ENCODE data around the gene PARD6B. TPM values are rescaled to one million over a fixed set of nuclear protein-coding genes. Genes with fewer than 3 reads are reported as not detected.
"Not testable (repeated sequence)": the region's sequence is repeated elsewhere in the genome, so short reads cannot be mapped to it uniquely, and the experiment has no call there.

Gene PARD6B
- total RNA-seq, 5 donors from 2014 or later (not counting 1 experiment from before 2014, with no cell fraction given), result 5.9 to 12.4 (median 9.4) TPM

- H3K27me3 Mint-ChIP-seq; POLR2A ChIA-PET; H3K4me3 Mint-ChIP-seq; H3K9me3 Mint-ChIP-seq; CTCF ChIA-PET; H3K4me1 Mint-ChIP-seq; H3K27ac ChIP-seq (ENCODE audit: low read length); H3K4me3 ChIP-seq (ENCODE audit: control insufficient read depth in 1 of 2, extremely low read depth in 1 of 2, low read length in 1 of 2); H3K27ac Mint-ChIP-seq; H3K36me3 ChIP-seq (ENCODE audit: control insufficient read depth in 2 of 2, extremely low read depth in 1 of 2, insufficient read depth in 1 of 2, low read length in 1 of 2); H3K27me3 ChIP-seq (replicated peaks in 1 of 2; ENCODE audit: control insufficient read depth in 2 of 2, extremely low read depth in 1 of 2, insufficient read depth in 2 of 2, low read length in 1 of 2); H3K9me3 ChIP-seq; H3K36me3 Mint-ChIP-seq; ATAC-seq (replicated peaks in 1 of 4); H3K4me1 ChIP-seq (ENCODE audit: control insufficient read depth in 1 of 2, extremely low read depth in 1 of 2, insufficient read depth in 2 of 2, low read length in 2 of 2); DNase-seq: not testable (repeated sequence)
- WGBS (ENCODE audit: insufficient coverage), result no CpG with 5 or more reads among the region's 7 CpGs
Observed at GRCh38 chr20:50768991-50769390, 37.6 kb downstream of the PARD6B start.

GRCh38 chr20:50769551-50770085 lies 38.2 kb downstream of the PARD6B start:
- CTCF ChIA-PET, H3K36me3 Mint-ChIP-seq: not testable (repeated sequence)

GRCh38 chr20:50771419-50772080 lies 40.2 kb downstream of the PARD6B start:
- H3K27me3 ChIP-seq (replicated peaks in 1 of 2; ENCODE audit: control insufficient read depth in 2 of 2, extremely low read depth in 1 of 2, insufficient read depth in 2 of 2, low read length in 1 of 2); H3K36me3 ChIP-seq (ENCODE audit: control insufficient read depth in 2 of 2, extremely low read depth in 1 of 2, insufficient read depth in 1 of 2, low read length in 1 of 2); H3K4me3 Mint-ChIP-seq; H3K36me3 Mint-ChIP-seq; H3K4me1 ChIP-seq (ENCODE audit: control insufficient read depth in 1 of 2, extremely low read depth in 1 of 2, insufficient read depth in 2 of 2, low read length in 2 of 2); H3K27me3 Mint-ChIP-seq; H3K9me3 Mint-ChIP-seq; H3K27ac ChIP-seq (ENCODE audit: low read length); H3K4me1 Mint-ChIP-seq; ATAC-seq (replicated peaks in 1 of 4); H3K9me3 ChIP-seq; H3K4me3 ChIP-seq (ENCODE audit: control insufficient read depth in 1 of 2, extremely low read depth in 1 of 2, low read length in 1 of 2); DNase-seq; POLR2A ChIA-PET; H3K27ac Mint-ChIP-seq: not testable (repeated sequence)
- no CpG with 5 or more reads among the region's 8 CpGs for WGBS (ENCODE audit: insufficient coverage)
- CTCF ChIA-PET, result interaction anchor here in 1 of 2 donors (0.6 kb wide), 1 partner anchor 22 kb away, joined by 3 read pairs; no protein-coding TSS in a partner anchor

More at GRCh38 chr20:50769551-50770085, 38.2 kb downstream of the PARD6B start:
- no CpG with 5 or more reads among the region's 12 CpGs for WGBS (ENCODE audit: insufficient coverage)
- POLR2A ChIA-PET; H3K4me1 Mint-ChIP-seq; DNase-seq; H3K27ac ChIP-seq (ENCODE audit: low read length); H3K4me3 ChIP-seq (ENCODE audit: control insufficient read depth in 1 of 2, extremely low read depth in 1 of 2, low read length in 1 of 2); H3K9me3 ChIP-seq; H3K9me3 Mint-ChIP-seq; H3K27ac Mint-ChIP-seq; ATAC-seq (replicated peaks in 1 of 4); H3K36me3 ChIP-seq (ENCODE audit: control insufficient read depth in 2 of 2, extremely low read depth in 1 of 2, insufficient read depth in 1 of 2, low read length in 1 of 2); H3K27me3 Mint-ChIP-seq; H3K4me3 Mint-ChIP-seq; H3K27me3 ChIP-seq (replicated peaks in 1 of 2; ENCODE audit: control insufficient read depth in 2 of 2, extremely low read depth in 1 of 2, insufficient read depth in 2 of 2, low read length in 1 of 2); H3K4me1 ChIP-seq (ENCODE audit: control insufficient read depth in 1 of 2, extremely low read depth in 1 of 2, insufficient read depth in 2 of 2, low read length in 2 of 2): not testable (repeated sequence)

GRCh38 chr20:50772420-50773185 lies 41.2 kb downstream of the PARD6B start:
- ATAC-seq (replicated peaks in 1 of 4), result no peak
- H3K27me3 ChIP-seq (replicated peaks in 1 of 2; ENCODE audit: control insufficient read depth in 2 of 2, extremely low read depth in 1 of 2, insufficient read depth in 2 of 2, low read length in 1 of 2), result peaks cover 0 to 4% of the 10 kb centered on the region in 2 experiments
- H3K27me3 Mint-ChIP-seq, result peaks cover 2 to 7% of the 10 kb centered on the region in 2 donors
- no peaks in the 10 kb centered on the region for H3K4me1 ChIP-seq (ENCODE audit: control insufficient read depth in 1 of 2, extremely low read depth in 1 of 2, insufficient read depth in 2 of 2, low read length in 2 of 2)
- no peaks in the 10 kb centered on the region for H3K36me3 ChIP-seq (ENCODE audit: control insufficient read depth in 2 of 2, extremely low read depth in 1 of 2, insufficient read depth in 1 of 2, low read length in 1 of 2)
- no peak for DNase-seq
- CTCF ChIA-PET, result interaction anchor here in 1 of 2 donors (0.6 kb wide), 1 partner anchor 23 kb away, joined by 3 read pairs; no protein-coding TSS in a partner anchor
- H3K36me3 Mint-ChIP-seq, result no peaks in the 10 kb centered on the region
- H3K4me3 Mint-ChIP-seq, result no peak overlapping the region
- no peaks in the 10 kb centered on the region for H3K9me3 ChIP-seq
- no peak overlapping the region for H3K4me3 ChIP-seq (ENCODE audit: control insufficient read depth in 1 of 2, extremely low read depth in 1 of 2, low read length in 1 of 2)
- WGBS (ENCODE audit: insufficient coverage), result 49% methylated on average over 4 of the region's 5 CpGs
- POLR2A ChIA-PET, result interaction anchor here in 1 of 2 donors (0.6 kb wide), 1 partner anchor 157 kb away, joined by 4 read pairs; no protein-coding TSS in a partner anchor
- H3K9me3 Mint-ChIP-seq, result no peaks in the 10 kb centered on the region
- H3K27ac ChIP-seq (ENCODE audit: low read length), result no peak overlapping the region
- H3K27ac Mint-ChIP-seq, result no peak overlapping the region
- H3K4me1 Mint-ChIP-seq, result no peaks in the 10 kb centered on the region

- no peaks in the 10 kb centered on the region for H3K9me3 ChIP-seq
- no peaks in the 10 kb centered on the region for H3K4me1 Mint-ChIP-seq
- H3K4me1 ChIP-seq (ENCODE audit: control insufficient read depth in 1 of 2, extremely low read depth in 1 of 2, insufficient read depth in 2 of 2, low read length in 2 of 2), result no peaks in the 10 kb centered on the region
- no peak overlapping the region for H3K4me3 Mint-ChIP-seq
- ATAC-seq (replicated peaks in 1 of 4) (no peak), DNase-seq (no peak)
- no peaks in the 10 kb centered on the region for H3K36me3 ChIP-seq (ENCODE audit: control insufficient read depth in 2 of 2, extremely low read depth in 1 of 2, insufficient read depth in 1 of 2, low read length in 1 of 2)
- H3K27ac ChIP-seq (ENCODE audit: low read length), result no peak overlapping the region
- no peaks in the 10 kb centered on the region for H3K27me3 ChIP-seq (replicated peaks in 1 of 2; ENCODE audit: control insufficient read depth in 2 of 2, extremely low read depth in 1 of 2, insufficient read depth in 2 of 2, low read length in 1 of 2)
- ChIA-PET POLR2A (interaction anchor here in 1 of 2 donors (0.6 kb wide), 1 partner anchor 185 kb away, joined by 4 read pairs; no protein-coding TSS in a partner anchor), CTCF (interaction anchor here in 1 of 2 donors (0.6 kb wide), 1 partner anchor 49 kb away, joined by 3 read pairs; no protein-coding TSS in a partner anchor)
- H3K27ac Mint-ChIP-seq, result no peak overlapping the region
- H3K9me3 Mint-ChIP-seq, result no peaks in the 10 kb centered on the region
- H3K4me3 ChIP-seq (ENCODE audit: control insufficient read depth in 1 of 2, extremely low read depth in 1 of 2, low read length in 1 of 2), result no peak overlapping the region
- peaks cover 4 to 9% of the 10 kb centered on the region in 2 donors for H3K27me3 Mint-ChIP-seq
- no CpG with 5 or more reads among the region's 3 CpGs for WGBS (ENCODE audit: insufficient coverage)
- no peaks in the 10 kb centered on the region for H3K36me3 Mint-ChIP-seq
Observed at GRCh38 chr20:50774515-50774914, 43.1 kb downstream of the PARD6B start.

GRCh38 chr20:50776122-50776817 lies 44.9 kb downstream of the PARD6B start:
- no peak for ATAC-seq (replicated peaks in 1 of 4)
- no peaks in the 10 kb centered on the region for H3K9me3 Mint-ChIP-seq
- no peak overlapping the region for H3K27ac ChIP-seq (ENCODE audit: low read length)
- DNase-seq, result no peak
- peaks cover 0 to 8% of the 10 kb centered on the region in 2 experiments for H3K27me3 ChIP-seq (replicated peaks in 1 of 2; ENCODE audit: control insufficient read depth in 2 of 2, extremely low read depth in 1 of 2, insufficient read depth in 2 of 2, low read length in 1 of 2)
- no peaks in the 10 kb centered on the region for H3K36me3 ChIP-seq (ENCODE audit: control insufficient read depth in 2 of 2, extremely low read depth in 1 of 2, insufficient read depth in 1 of 2, low read length in 1 of 2)
- no peak overlapping the region for H3K27ac Mint-ChIP-seq
- no peak overlapping the region for H3K4me3 Mint-ChIP-seq
- H3K4me3 ChIP-seq (ENCODE audit: control insufficient read depth in 1 of 2, extremely low read depth in 1 of 2, low read length in 1 of 2), result no peak overlapping the region
- no peaks in the 10 kb centered on the region for H3K9me3 ChIP-seq
- 89% methylated on average over 3 of the region's 8 CpGs for WGBS (ENCODE audit: insufficient coverage)
- POLR2A ChIA-PET, result no interaction called here
- no peaks in the 10 kb centered on the region for H3K36me3 Mint-ChIP-seq
- peaks cover 9 to 13% of the 10 kb centered on the region in 2 donors for H3K27me3 Mint-ChIP-seq
- CTCF ChIA-PET, result no interaction called here
- no peaks in the 10 kb centered on the region for H3K4me1 ChIP-seq (ENCODE audit: control insufficient read depth in 1 of 2, extremely low read depth in 1 of 2, insufficient read depth in 2 of 2, low read length in 2 of 2)
- no peaks in the 10 kb centered on the region for H3K4me1 Mint-ChIP-seq

Measured in T-cell (primary cell).